H9 (cell line): ENCODE results near the gene CUEDC2. TPM values are rescaled to one million over a fixed set of nuclear protein-coding genes. Genes with fewer than 3 reads are reported as not detected.

Experiments
- DNase-seq: peaks from one replicate; pipeline ENCODE4 v3.0.0-alpha.2; 2017
- H2AFZ ChIP-seq: one replicate; pipeline ENCODE4 v1.6.1; 2013; ENCODE audit warnings: mild to moderate bottlenecking, low read length, control low read depth, moderate library complexity
- H2AK5ac ChIP-seq: 2 replicates; pipeline ENCODE4 v1.6.1; 2013; ENCODE audit warnings: low read length, control low read depth, mixed read lengths; ENCODE audit not compliant: insufficient read length
- H2BK120ac ChIP-seq: one replicate; pipeline ENCODE4 v1.6.1; 2013; ENCODE audit warnings: low read depth, mild to moderate bottlenecking, low read length, control low read depth, inconsistent platforms; ENCODE audit not compliant: poor library complexity, severe bottlenecking
- H2BK12ac ChIP-seq: 2 replicates; pipeline ENCODE4 v1.6.1; 2013; ENCODE audit warnings: low read length, control low read depth, mixed read lengths, low read depth; ENCODE audit not compliant: insufficient read length
- H2BK15ac ChIP-seq: 2 replicates; pipeline ENCODE4 v1.6.1; 2013; ENCODE audit warnings: low read depth, low read length, control low read depth
- H2BK20ac ChIP-seq: one replicate; pipeline ENCODE4 v1.6.1; 2013; ENCODE audit warnings: low read depth, mild to moderate bottlenecking, low read length, control low read depth, inconsistent platforms; ENCODE audit not compliant: poor library complexity, severe bottlenecking
- H2BK5ac ChIP-seq: 2 replicates; pipeline ENCODE4 v1.6.1; 2013; ENCODE audit warnings: low read length, control low read depth, mixed read lengths; ENCODE audit not compliant: insufficient read length
- H3K14ac ChIP-seq: 2 replicates; pipeline ENCODE4 v1.6.1; 2013; ENCODE audit warnings: low read length, control low read depth; ENCODE audit not compliant: insufficient read depth
- H3K18ac ChIP-seq: 2 replicates; pipeline ENCODE4 v1.6.1; 2013; ENCODE audit warnings: low read depth, mild to moderate bottlenecking, mixed read lengths, low read length, control low read depth; ENCODE audit not compliant: insufficient read length
- H3K23ac ChIP-seq: 2 replicates; pipeline ENCODE4 v1.6.1; 2013; ENCODE audit warnings: low read length, control low read depth, mixed read lengths, low read depth; ENCODE audit not compliant: insufficient read length
- H3K23me2 ChIP-seq: 2 replicates; pipeline ENCODE4 v1.6.1; 2013; ENCODE audit warnings: low read depth, mild to moderate bottlenecking, mixed read lengths, low read length, control low read depth; ENCODE audit not compliant: insufficient read length, poor library complexity, severe bottlenecking
- H3K27ac ChIP-seq: 2 replicates; pipeline ENCODE4 v1.5.1; 2013; ENCODE audit warnings: low read length, control low read depth, mixed read lengths, low read depth; ENCODE audit not compliant: insufficient read length
- H3K27me3 ChIP-seq: 2 replicates; pipeline ENCODE4 v1.6.1; 2013; ENCODE audit warnings: low read length, control low read depth, inconsistent platforms; ENCODE audit not compliant: insufficient read depth
- H3K4ac ChIP-seq: 2 replicates; pipeline ENCODE4 v1.6.1; 2013; ENCODE audit warnings: low read depth, mild to moderate bottlenecking, control low read depth, inconsistent platforms, low read length, moderate library complexity
- H3K4me1 ChIP-seq: 2 replicates; pipeline ENCODE4 v1.6.1; 2013; ENCODE audit warnings: low read length, control low read depth, inconsistent platforms; ENCODE audit not compliant: insufficient read depth
- H3K4me2 ChIP-seq: 2 replicates; pipeline ENCODE4 v1.6.1; 2013; ENCODE audit warnings: low read length, control low read depth, mixed read lengths; ENCODE audit not compliant: insufficient read length, insufficient read depth
- H3K56ac ChIP-seq: 2 replicates; pipeline ENCODE4 v1.6.1; 2013; ENCODE audit warnings: low read depth, mild to moderate bottlenecking, mixed read lengths, low read length, control low read depth; ENCODE audit not compliant: insufficient read length
- H3K79me1 ChIP-seq: 2 replicates; pipeline ENCODE4 v1.6.1; 2013; ENCODE audit warnings: low read depth, mild to moderate bottlenecking, moderate library complexity, low read length, control low read depth, inconsistent platforms; ENCODE audit not compliant: insufficient read depth, poor library complexity, severe bottlenecking
- H3K79me2 ChIP-seq: 2 replicates; pipeline ENCODE4 v1.6.1; 2013; ENCODE audit warnings: low read length, control low read depth, inconsistent platforms; ENCODE audit not compliant: insufficient read depth
- H3K9ac ChIP-seq: 2 replicates; pipeline ENCODE4 v1.6.1; 2013; ENCODE audit warnings: low read length, control low read depth, mixed read lengths; ENCODE audit not compliant: insufficient read length; ENCODE audit errors: extremely low read depth
- H3K9me3 ChIP-seq: one replicate; pipeline ENCODE4 v1.6.1; 2013; ENCODE audit warnings: low read depth, low read length, inconsistent platforms; ENCODE audit not compliant: control insufficient read depth
- H3T11ph ChIP-seq: one replicate; pipeline ENCODE4 v1.6.1; 2013; ENCODE audit warnings: mild to moderate bottlenecking, low read length, control low read depth, inconsistent platforms
- H4K20me1 ChIP-seq: one replicate; pipeline ENCODE4 v1.6.1; 2013; ENCODE audit not compliant: control insufficient read depth, insufficient read length, insufficient read depth
- H4K5ac ChIP-seq: 2 replicates; pipeline ENCODE4 v1.6.1; 2013; ENCODE audit warnings: low read depth, mild to moderate bottlenecking, mixed read lengths, low read length, control low read depth; ENCODE audit not compliant: insufficient read length
- H4K8ac ChIP-seq: replicated peaks from 2 replicates; pipeline ENCODE4 v1.6.1; 2013; ENCODE audit warnings: low read length, control low read depth, mixed read lengths, low read depth; ENCODE audit not compliant: insufficient read length
- H4K91ac ChIP-seq: 2 replicates; pipeline ENCODE4 v1.6.1; 2013; ENCODE audit warnings: low read depth, mild to moderate bottlenecking, moderate library complexity, mixed read lengths, low read length, control low read depth; ENCODE audit not compliant: insufficient read length
- H3K27ac Mint-ChIP-seq, 3 experiments: 2 replicates in 2 of 3; 3 replicates in 1 of 3; pipeline ENCODE4 v1.8.0; 2020 to 2021; ENCODE audit warnings: mixed read lengths in 3 of 3, mild to moderate bottlenecking in 1 of 3, moderate library complexity in 1 of 3
- H3K27me3 Mint-ChIP-seq: 2 replicates; pipeline ENCODE4 v1.8.0; 2021; ENCODE audit warnings: low read depth, mild to moderate bottlenecking, moderate library complexity, mixed read lengths
- H3K36me3 Mint-ChIP-seq, 3 experiments: 2 replicates in 2 of 3; 3 replicates in 1 of 3; pipeline ENCODE4 v1.8.0; 2020 to 2021; ENCODE audit warnings: low read depth in 3 of 3, mixed read lengths in 3 of 3; ENCODE audit not compliant: insufficient read depth in 1 of 3
- H3K4me1 Mint-ChIP-seq, 2 experiments: 2 replicates each; pipeline ENCODE4 v1.8.0; 2020; ENCODE audit warnings: mixed read lengths in 2 of 2
- H3K4me3 Mint-ChIP-seq, 2 experiments: 2 replicates in 1 of 2; 3 replicates in 1 of 2; pipeline ENCODE4 v1.8.0; 2020 to 2021; ENCODE audit warnings: mild to moderate bottlenecking in 2 of 2, mixed read lengths in 2 of 2, moderate library complexity in 1 of 2
- H3K9me3 Mint-ChIP-seq, 2 experiments: 2 replicates in 1 of 2; 3 replicates in 1 of 2; pipeline ENCODE4 v1.8.0; 2020; ENCODE audit warnings: mild to moderate bottlenecking in 2 of 2, mixed read lengths in 2 of 2, moderate library complexity in 1 of 2
- CTCF ChIP-seq: fragments of 200-600 bp; sonication (generic); conservative IDR thresholded peaks from 3 replicates; pipeline ENCODE4 v1.8.0; 2021; ENCODE audit warnings: antibody characterized with exemption, mild to moderate bottlenecking
- WGBS: extraction: QIAGEN DNeasy Blood & Tissue Kit; methylation state at CpG from one replicate; pipeline ENCODE4 v1.1.7; 2013; ENCODE audit warnings: missing lambda C conversion rate, low lambda C conversion rate, mixed read lengths; ENCODE audit not compliant: insufficient read length; ENCODE audit errors: extremely low coverage; 5-methylcytosine and 5-hydroxymethylcytosine counted together
- total RNA-seq: library from RNA; stranded (reverse); gene quantifications from 2 replicates; pipeline ENCODE4 v1.2.1, GENCODE V29; 2021

Gene CUEDC2
- total RNA-seq, 1 experiment from 2014 or later, result 41.2 TPM

GRCh38 chr10:102405632-102406031 is 26.7 kb downstream of the CUEDC2 start:
- no peak overlapping the region for H3K18ac ChIP-seq
- H3K79me1 ChIP-seq, result no peaks in the 10 kb centered on the region
- H4K8ac ChIP-seq, result no peak overlapping the region
- H2BK120ac ChIP-seq, result no peak overlapping the region
- H3T11ph ChIP-seq, result no peak overlapping the region
- no CpG with 5 or more reads among the region's 6 CpGs for WGBS
- H2AK5ac ChIP-seq, result no peak overlapping the region
- no peak overlapping the region for H3K23ac ChIP-seq
- no peak overlapping the region for H2BK15ac ChIP-seq
- H3K9me3 Mint-ChIP-seq, result peaks cover 0 to 4% of the 10 kb centered on the region in 2 experiments; a peak in 1 of 5 replicates
- no peak overlapping the region for H3K14ac ChIP-seq
- no peak overlapping the region for H4K5ac ChIP-seq
- no peak overlapping the region for H3K4me2 ChIP-seq
- peaks cover 23% of the 10 kb centered on the region; the same call in 1 of the 2 replicates for H3K27me3 ChIP-seq
- no peak overlapping the region for H3K9ac ChIP-seq
- H3K4me1 Mint-ChIP-seq, result peaks cover 12 to 14% of the 10 kb centered on the region in 2 experiments
- DNase-seq, result no peak
- 0 out of 7 replicates have a peak overlapping the region, but pooled peaks of 1 of the 3 experiments have one; percentile 27 for H3K27ac Mint-ChIP-seq
- H2BK20ac ChIP-seq, result no peak overlapping the region
- TF ChIP-seq CTCF, result no peak
- peaks cover 2% of the 10 kb centered on the region for H4K20me1 ChIP-seq
- no peaks in the 10 kb centered on the region for H3K4me1 ChIP-seq
- H3K27me3 Mint-ChIP-seq, result peaks cover 58% of the 10 kb centered on the region
- no peak overlapping the region for H3K4me3 Mint-ChIP-seq
- no peaks in the 10 kb centered on the region for H3K9me3 ChIP-seq
- H3K27ac ChIP-seq, result no peak overlapping the region
- H3K23me2 ChIP-seq, result peaks cover 3% of the 10 kb centered on the region
- H4K91ac ChIP-seq, result no peak overlapping the region
- H3K4ac ChIP-seq, result no peak overlapping the region
- no peak overlapping the region for H2BK5ac ChIP-seq
- H2AFZ ChIP-seq, result no peak overlapping the region
- peaks cover 3 to 12% (median 4%) of the 10 kb centered on the region in 3 experiments; a peak in 5 of 7 replicates for H3K36me3 Mint-ChIP-seq
- H3K56ac ChIP-seq, result no peak overlapping the region
- H3K79me2 ChIP-seq, result no peaks in the 10 kb centered on the region
- no peak overlapping the region for H2BK12ac ChIP-seq
